CD4-positive, CD25-positive, alpha-beta regulatory T cell (primary cell): Measurements from ENCODE around the gene SPTBN2. TPM values are rescaled to one million over a fixed set of nuclear protein-coding genes. Genes with fewer than 3 reads are reported as not detected.

ENCODE experiments used
- ATAC-seq, 2 donors: fragments of 150-1000 bp; cut with Tn5 transposase; one replicate each; pipeline ENCODE4 v1.10.0; 2021; ENCODE audit warnings: low read depth in 2 of 2, moderate number of reproducible peaks in 2 of 2, moderate library complexity in 1 of 2
- DNase-seq, 3 donors: peaks; one replicate each; pipeline versions ENCODE4 v3.0.0 to v3.0.0-alpha.2; 2012 to 2022; ENCODE audit warnings: mixed read lengths in 1 of 3
- H3K27ac ChIP-seq: one replicate; pipeline ENCODE4 v1.7.0; 2013; ENCODE audit warnings: mild to moderate bottlenecking, low read length; ENCODE audit not compliant: insufficient read depth, poor library complexity, severe bottlenecking
- H3K27me3 ChIP-seq: one replicate; pipeline ENCODE4 v1.7.0; 2013; ENCODE audit warnings: low read length; ENCODE audit not compliant: control insufficient read depth, insufficient read depth
- H3K36me3 ChIP-seq: one replicate; pipeline ENCODE4 v1.7.0; 2013; ENCODE audit warnings: mild to moderate bottlenecking, low read length, moderate library complexity; ENCODE audit not compliant: control insufficient read depth, insufficient read depth
- H3K4me1 ChIP-seq: 2 replicates; pipeline ENCODE4 v1.7.0; 2013; ENCODE audit warnings: mild to moderate bottlenecking, low read length; ENCODE audit not compliant: insufficient read depth, control insufficient read depth, poor library complexity, severe bottlenecking
- H3K4me3 ChIP-seq: one replicate; pipeline ENCODE4 v1.7.0; 2013; ENCODE audit warnings: low read depth, mild to moderate bottlenecking, low read length, moderate library complexity
- H3K9me3 ChIP-seq, 2 experiments: 1 replicate in 1 of 2; 2 replicates in 1 of 2; pipeline ENCODE4 v1.7.0; 2013; ENCODE audit warnings: low read length in 2 of 2, mild to moderate bottlenecking in 1 of 2, moderate library complexity in 1 of 2; ENCODE audit not compliant: control insufficient read depth in 2 of 2
- H3K27ac Mint-ChIP-seq, 3 donors: one replicate each; pipeline ENCODE4 v1.8.0; 2020 to 2022; ENCODE audit warnings: mild to moderate bottlenecking in 3 of 3, mixed read lengths in 3 of 3, moderate library complexity in 2 of 3
- H3K27me3 Mint-ChIP-seq: one replicate; pipeline ENCODE4 v1.8.0; 2022; ENCODE audit warnings: mild to moderate bottlenecking, mixed read lengths
- H3K36me3 Mint-ChIP-seq: one replicate; pipeline ENCODE4 v1.8.0; 2020; ENCODE audit warnings: mixed read lengths
- H3K4me1 Mint-ChIP-seq, 4 donors: one replicate each; pipeline ENCODE4 v1.8.0; 2020 to 2022; ENCODE audit warnings: mixed read lengths in 4 of 4, mild to moderate bottlenecking in 1 of 4
- H3K4me3 Mint-ChIP-seq, 4 donors: one replicate each; pipeline ENCODE4 v1.8.0; 2020 to 2022; ENCODE audit warnings: mild to moderate bottlenecking in 4 of 4, mixed read lengths in 4 of 4, moderate library complexity in 3 of 4
- H3K9me3 Mint-ChIP-seq, 7 donors: one replicate each; pipeline ENCODE4 v1.8.0; 2020 to 2022; ENCODE audit warnings: mixed read lengths in 7 of 7, mild to moderate bottlenecking in 3 of 7, moderate library complexity in 2 of 7
- polyA plus RNA-seq, 4 donors: library from polyadenylated mRNA; unstranded; fragments of 300-500 nt; fragmentation: Illumina TruSeq; gene quantifications; one replicate each; pipeline ENCODE4 v1.2.3, GENCODE V29; 2021
- total RNA-seq: library from RNA; stranded (reverse); gene quantifications from one replicate; pipeline ENCODE4 v1.2.3, GENCODE V29; 2022

The SPTBN2 gene
- total and polyA plus RNA-seq, 5 donors from 2014 or later, result 0.52 TPM; not detected in 4

GRCh38 chr11:66747480-66747879 lies 18.5 kb upstream of the SPTBN2 start:
- Mint-ChIP-seq H3K4me3 (peak overlapping the region in 1 of 4 donors; percentile 56), H3K27me3 (no peaks in the 10 kb centered on the region), H3K27ac (no peak overlapping the region), H3K9me3 (no peaks in the 10 kb centered on the region), H3K36me3 (no peaks in the 10 kb centered on the region), H3K4me1 (peaks cover 3 to 11% (median 9%) of the 10 kb centered on the region in 4 donors)
- Histone ChIP-seq H3K27me3 (no peaks in the 10 kb centered on the region), H3K4me1 (peaks cover 14% of the 10 kb centered on the region), H3K27ac (no peak overlapping the region), H3K36me3 (no peaks in the 10 kb centered on the region), H3K9me3 (no peaks in the 10 kb centered on the region), H3K4me3 (no peak overlapping the region)
- ATAC-seq (no peak), DNase-seq (no peak)

GRCh38 chr11:66745356-66746235 lies 16.6 kb upstream of the SPTBN2 start:
- peak overlapping the region in 2 of 3 donors; percentile 69 to 86 for H3K27ac Mint-ChIP-seq
- peaks cover 0 to 6% (median 0%) of the 10 kb centered on the region in 7 donors for H3K9me3 Mint-ChIP-seq
- peak overlapping the region; percentile 91 to 95 (median 92) for H3K4me3 Mint-ChIP-seq
- H3K4me1 Mint-ChIP-seq, result peaks cover 3 to 11% (median 8%) of the 10 kb centered on the region in 4 donors
- Histone ChIP-seq H3K36me3 (no peaks in the 10 kb centered on the region), H3K4me1 (peaks cover 14% of the 10 kb centered on the region), H3K9me3 (peaks cover 0 to 5% of the 10 kb centered on the region in 2 experiments), H3K4me3 (peak overlapping the region; percentile 26), H3K27ac (peak overlapping the region; percentile 67), H3K27me3 (no peaks in the 10 kb centered on the region)
- no peaks in the 10 kb centered on the region for H3K27me3 Mint-ChIP-seq
- H3K36me3 Mint-ChIP-seq, result peaks cover 4% of the 10 kb centered on the region
- ATAC-seq, result peak; percentile 26 to 39
- peak in 2 of 3 donors; percentile 30 to 67 for DNase-seq

DNA sequence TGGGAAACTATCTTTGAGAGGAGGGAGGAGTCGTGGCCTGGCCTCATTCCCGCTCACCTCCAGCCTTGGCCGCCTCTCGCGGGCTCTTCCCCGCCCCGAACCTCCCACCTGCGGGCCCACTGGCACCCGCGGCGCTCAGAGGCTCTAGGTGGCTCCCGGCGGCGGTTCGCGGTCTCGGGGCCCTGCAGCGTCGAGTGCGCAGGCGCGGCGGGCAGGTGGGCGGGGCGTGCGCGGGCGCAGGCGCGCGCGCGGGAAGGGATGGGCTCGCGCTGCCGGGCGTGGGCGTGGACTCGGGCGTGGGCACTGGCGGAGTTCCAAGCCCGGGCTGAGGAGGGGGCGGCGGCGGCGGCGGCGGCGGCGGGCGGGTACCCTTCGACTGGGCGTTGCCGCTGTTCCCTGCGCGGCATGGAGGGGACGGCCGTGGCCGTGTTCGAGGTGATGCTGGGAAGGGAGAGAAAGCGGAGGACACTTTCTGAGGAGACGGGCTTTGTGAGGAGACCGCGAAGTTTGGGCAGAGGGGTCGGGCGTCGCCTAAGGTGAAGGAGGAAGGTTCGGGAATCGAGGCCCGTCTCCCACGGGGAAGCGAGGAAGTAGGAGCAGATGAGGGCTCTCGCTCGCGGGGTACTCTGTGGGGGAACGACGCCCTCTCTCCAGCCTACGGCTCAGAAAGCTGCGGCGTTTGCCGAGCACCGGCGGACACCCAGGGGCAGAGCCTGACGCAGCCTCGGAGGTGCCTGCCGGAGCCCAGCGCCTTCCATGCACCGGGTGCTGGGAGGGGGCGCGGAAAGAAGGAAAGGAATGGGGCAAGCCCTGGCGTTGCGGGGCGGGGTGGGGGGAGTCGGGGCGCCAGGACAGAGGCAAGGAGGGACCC lies 15.7 kb upstream of the SPTBN2 start:
- H3K27ac ChIP-seq, result peak overlapping the region; percentile 67
- H3K36me3 ChIP-seq, result no peaks in the 10 kb centered on the region
- ATAC-seq, result peak; percentile 91
- DNase-seq, result peak; percentile 82 to 91 (median 86)
- Mint-ChIP-seq H3K27ac (peak overlapping the region in 2 of 3 donors; percentile 73 to 86), H3K36me3 (peaks cover 4% of the 10 kb centered on the region), H3K4me1 (peaks cover 3 to 11% (median 8%) of the 10 kb centered on the region in 4 donors), H3K27me3 (peaks cover 5% of the 10 kb centered on the region), H3K4me3 (peak overlapping the region; percentile 91 to 95 (median 92)), H3K9me3 (peaks cover 0 to 6% (median 0%) of the 10 kb centered on the region in 7 donors)
- H3K4me3 ChIP-seq, result peak overlapping the region; percentile 76
- H3K9me3 ChIP-seq, result peaks cover 0 to 5% of the 10 kb centered on the region in 2 experiments
- H3K27me3 ChIP-seq, result no peaks in the 10 kb centered on the region
- peaks cover 14% of the 10 kb centered on the region for H3K4me1 ChIP-seq

GRCh38 chr11:66743271-66743968 lies 14.4 kb upstream of the SPTBN2 start:
- H3K27ac Mint-ChIP-seq, result peak overlapping the region in 1 of 3 donors; percentile 11
- peaks cover 5% of the 10 kb centered on the region for H3K27me3 Mint-ChIP-seq
- no peak for ATAC-seq
- peaks cover 4% of the 10 kb centered on the region for H3K36me3 Mint-ChIP-seq
- peaks cover 3 to 11% (median 8%) of the 10 kb centered on the region in 4 donors for H3K4me1 Mint-ChIP-seq
- peak overlapping the region; percentile 91 to 95 (median 92) for H3K4me3 Mint-ChIP-seq
- no peaks in the 10 kb centered on the region for H3K36me3 ChIP-seq
- H3K27me3 ChIP-seq, result no peaks in the 10 kb centered on the region
- no peak overlapping the region for H3K27ac ChIP-seq
- H3K9me3 Mint-ChIP-seq, result peaks cover 0 to 6% (median 0%) of the 10 kb centered on the region in 7 donors
- peaks cover 14% of the 10 kb centered on the region for H3K4me1 ChIP-seq
- peaks cover 0 to 5% of the 10 kb centered on the region in 2 experiments for H3K9me3 ChIP-seq
- DNase-seq, result no peak
- no peak overlapping the region for H3K4me3 ChIP-seq

GRCh38 chr11:66741153-66741552 lies 12.1 kb upstream of the SPTBN2 start:
- H3K27me3 ChIP-seq, result no peaks in the 10 kb centered on the region
- peaks cover 0 to 6% (median 0%) of the 10 kb centered on the region in 7 donors for H3K9me3 Mint-ChIP-seq
- no peak overlapping the region for H3K27ac ChIP-seq
- H3K9me3 ChIP-seq, result peaks cover 0 to 5% of the 10 kb centered on the region in 2 experiments
- peaks cover 9% of the 10 kb centered on the region for H3K27me3 Mint-ChIP-seq
- no peak overlapping the region for H3K27ac Mint-ChIP-seq
- no peaks in the 10 kb centered on the region for H3K36me3 ChIP-seq
- peak overlapping the region in 1 of 4 donors; percentile 33 for H3K4me3 Mint-ChIP-seq
- DNase-seq (no peak), ATAC-seq (no peak)
- peaks cover 14% of the 10 kb centered on the region for H3K4me1 ChIP-seq
- H3K36me3 Mint-ChIP-seq, result peaks cover 4% of the 10 kb centered on the region
- peaks cover 0 to 11% (median 0%) of the 10 kb centered on the region in 4 donors for H3K4me1 Mint-ChIP-seq
- no peak overlapping the region for H3K4me3 ChIP-seq

- DNase-seq, result no peak
- no peak for ATAC-seq
- no peak overlapping the region for H3K27ac Mint-ChIP-seq
Observed at GRCh38 chr11:66739983-66740382, 11.0 kb upstream of the SPTBN2 start.

GRCh38 chr11:66734215-66734614 lies 5.2 kb upstream of the SPTBN2 start:
- ATAC-seq (no peak), DNase-seq (no peak)
- peaks cover 0 to 3% (median 0%) of the 10 kb centered on the region in 7 donors for H3K9me3 Mint-ChIP-seq
- peaks cover 57% of the 10 kb centered on the region for H3K27me3 Mint-ChIP-seq
- no peaks in the 10 kb centered on the region for H3K36me3 ChIP-seq
- H3K4me1 Mint-ChIP-seq, result no peaks in the 10 kb centered on the region
- peaks cover 5% of the 10 kb centered on the region for H3K36me3 Mint-ChIP-seq
- no peak overlapping the region for H3K4me3 ChIP-seq
- peaks cover 18% of the 10 kb centered on the region for H3K27me3 ChIP-seq
- no peak overlapping the region for H3K4me3 Mint-ChIP-seq
- no peak overlapping the region for H3K27ac ChIP-seq
- H3K4me1 ChIP-seq, result no peaks in the 10 kb centered on the region
- H3K9me3 ChIP-seq, result no peaks in the 10 kb centered on the region
- no peak overlapping the region for H3K27ac Mint-ChIP-seq

More at GRCh38 chr11:66739983-66740382, 11.0 kb upstream of the SPTBN2 start:
- peak overlapping the region in 1 of 4 donors; percentile 83 for H3K4me3 Mint-ChIP-seq
- H3K9me3 ChIP-seq, result peaks cover 0 to 5% of the 10 kb centered on the region in 2 experiments
- H3K4me1 Mint-ChIP-seq, result peaks cover 0 to 8% (median 0%) of the 10 kb centered on the region in 4 donors
- no peaks in the 10 kb centered on the region for H3K27me3 ChIP-seq
- H3K9me3 Mint-ChIP-seq, result peaks cover 0 to 6% (median 0%) of the 10 kb centered on the region in 7 donors
- H3K4me3 ChIP-seq, result no peak overlapping the region
- peaks cover 15% of the 10 kb centered on the region for H3K27me3 Mint-ChIP-seq
- H3K4me1 ChIP-seq, result peaks cover 7% of the 10 kb centered on the region
- no peaks in the 10 kb centered on the region for H3K36me3 ChIP-seq
- H3K27ac ChIP-seq, result no peak overlapping the region
- peaks cover 4% of the 10 kb centered on the region for H3K36me3 Mint-ChIP-seq
